HG03280 (cell line): ENCODE measurements around the gene KIF20B.
A peak's percentile ranks its signal among the peaks of the same experiment; 100 is the strongest.

Experiments
- ATAC-seq: cut with Tn5 transposase; IDR thresholded peaks from one replicate; pipeline ENCODE4 v1.9.1; 2021; ENCODE audit warnings: mild to moderate bottlenecking, moderate library complexity; ENCODE audit not compliant: unreplicated experiment

The KIF20B gene, protein sequence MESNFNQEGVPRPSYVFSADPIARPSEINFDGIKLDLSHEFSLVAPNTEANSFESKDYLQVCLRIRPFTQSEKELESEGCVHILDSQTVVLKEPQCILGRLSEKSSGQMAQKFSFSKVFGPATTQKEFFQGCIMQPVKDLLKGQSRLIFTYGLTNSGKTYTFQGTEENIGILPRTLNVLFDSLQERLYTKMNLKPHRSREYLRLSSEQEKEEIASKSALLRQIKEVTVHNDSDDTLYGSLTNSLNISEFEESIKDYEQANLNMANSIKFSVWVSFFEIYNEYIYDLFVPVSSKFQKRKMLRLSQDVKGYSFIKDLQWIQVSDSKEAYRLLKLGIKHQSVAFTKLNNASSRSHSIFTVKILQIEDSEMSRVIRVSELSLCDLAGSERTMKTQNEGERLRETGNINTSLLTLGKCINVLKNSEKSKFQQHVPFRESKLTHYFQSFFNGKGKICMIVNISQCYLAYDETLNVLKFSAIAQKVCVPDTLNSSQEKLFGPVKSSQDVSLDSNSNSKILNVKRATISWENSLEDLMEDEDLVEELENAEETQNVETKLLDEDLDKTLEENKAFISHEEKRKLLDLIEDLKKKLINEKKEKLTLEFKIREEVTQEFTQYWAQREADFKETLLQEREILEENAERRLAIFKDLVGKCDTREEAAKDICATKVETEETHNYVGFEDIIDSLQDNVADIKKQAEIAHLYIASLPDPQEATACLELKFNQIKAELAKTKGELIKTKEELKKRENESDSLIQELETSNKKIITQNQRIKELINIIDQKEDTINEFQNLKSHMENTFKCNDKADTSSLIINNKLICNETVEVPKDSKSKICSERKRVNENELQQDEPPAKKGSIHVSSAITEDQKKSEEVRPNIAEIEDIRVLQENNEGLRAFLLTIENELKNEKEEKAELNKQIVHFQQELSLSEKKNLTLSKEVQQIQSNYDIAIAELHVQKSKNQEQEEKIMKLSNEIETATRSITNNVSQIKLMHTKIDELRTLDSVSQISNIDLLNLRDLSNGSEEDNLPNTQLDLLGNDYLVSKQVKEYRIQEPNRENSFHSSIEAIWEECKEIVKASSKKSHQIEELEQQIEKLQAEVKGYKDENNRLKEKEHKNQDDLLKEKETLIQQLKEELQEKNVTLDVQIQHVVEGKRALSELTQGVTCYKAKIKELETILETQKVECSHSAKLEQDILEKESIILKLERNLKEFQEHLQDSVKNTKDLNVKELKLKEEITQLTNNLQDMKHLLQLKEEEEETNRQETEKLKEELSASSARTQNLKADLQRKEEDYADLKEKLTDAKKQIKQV (N-terminal part only)

GRCh38 chr10:89701242-89702120 lies at the start of gene KIF20B:
TSS of gene KIF20B (plus strand) at chr10:89701590. CDS start at chr10:89705295, 3,705 bp downstream.
- ATAC-seq: peak; percentile 97

- peak; percentile 47 for ATAC-seq
Measured at GRCh38 chr10:89651916-89652573, 49.3 kb upstream of the KIF20B start.

GRCh38 chr10:89652806-89653370 lies 48.5 kb upstream of the KIF20B start:
- no peak for ATAC-seq

DNA sequence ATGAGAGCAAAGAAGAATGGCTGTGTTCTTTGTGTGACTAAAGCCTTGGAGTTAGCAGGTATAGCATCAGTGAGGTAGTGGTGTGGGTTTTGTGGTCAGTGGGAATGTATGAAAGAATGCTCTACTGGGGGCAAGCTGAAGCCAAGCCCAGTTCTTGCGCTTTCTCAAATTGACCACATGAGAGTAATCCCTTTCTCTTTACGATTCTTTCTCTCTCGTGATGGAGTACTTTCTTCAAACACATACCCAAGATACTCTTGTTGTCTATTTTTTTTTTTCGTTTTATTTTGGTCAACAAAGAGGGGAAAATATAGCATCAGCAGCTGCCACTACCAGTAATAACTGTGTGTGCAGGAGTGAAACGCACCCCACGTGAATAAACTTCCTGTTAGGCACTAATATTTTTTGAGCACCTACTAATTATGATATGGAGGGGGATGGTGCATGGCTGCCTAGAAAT lies 48.0 kb upstream of the KIF20B start:
- ATAC-seq: peak; percentile 51

DNA sequence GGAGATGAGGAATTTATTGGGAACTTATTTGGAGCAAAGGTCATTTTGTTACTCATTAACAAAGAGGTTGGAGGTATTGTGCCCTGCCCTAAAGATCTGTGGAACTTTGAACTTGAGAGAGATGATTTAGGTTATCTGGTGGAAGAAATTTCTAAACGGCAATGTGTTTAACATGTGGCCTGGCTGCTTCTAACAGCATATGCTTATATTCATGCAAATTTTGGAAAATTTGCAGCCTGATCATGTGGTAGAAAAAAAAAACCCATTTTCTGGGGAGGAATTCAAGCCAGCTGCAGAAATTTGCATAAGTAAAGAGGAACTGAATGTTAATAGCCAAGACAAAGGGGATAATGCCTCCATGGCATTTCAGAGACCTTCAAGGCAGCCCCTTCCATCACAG lies 45.7 kb upstream of the KIF20B start:
- ATAC-seq: no peak

DNA sequence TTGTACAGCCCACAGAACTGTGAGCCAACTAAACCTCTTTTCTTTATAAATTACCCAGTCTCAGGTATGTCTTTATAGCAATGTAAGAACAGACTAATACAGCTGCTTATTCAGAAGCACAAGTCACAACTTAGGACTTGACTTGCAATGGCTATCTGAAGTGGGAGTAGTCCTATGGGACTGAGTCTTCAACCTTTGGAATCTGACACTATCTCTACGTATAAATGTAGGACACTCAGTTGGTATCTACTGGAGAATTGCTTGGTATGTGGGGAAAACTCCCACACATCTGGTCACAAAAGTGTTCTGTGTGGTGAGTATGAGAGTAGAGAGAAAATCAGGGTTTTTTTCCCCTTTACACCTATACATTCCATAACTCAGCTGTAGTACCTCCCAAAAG lies 44.1 kb upstream of the KIF20B start:
- no peak for ATAC-seq

DNA sequence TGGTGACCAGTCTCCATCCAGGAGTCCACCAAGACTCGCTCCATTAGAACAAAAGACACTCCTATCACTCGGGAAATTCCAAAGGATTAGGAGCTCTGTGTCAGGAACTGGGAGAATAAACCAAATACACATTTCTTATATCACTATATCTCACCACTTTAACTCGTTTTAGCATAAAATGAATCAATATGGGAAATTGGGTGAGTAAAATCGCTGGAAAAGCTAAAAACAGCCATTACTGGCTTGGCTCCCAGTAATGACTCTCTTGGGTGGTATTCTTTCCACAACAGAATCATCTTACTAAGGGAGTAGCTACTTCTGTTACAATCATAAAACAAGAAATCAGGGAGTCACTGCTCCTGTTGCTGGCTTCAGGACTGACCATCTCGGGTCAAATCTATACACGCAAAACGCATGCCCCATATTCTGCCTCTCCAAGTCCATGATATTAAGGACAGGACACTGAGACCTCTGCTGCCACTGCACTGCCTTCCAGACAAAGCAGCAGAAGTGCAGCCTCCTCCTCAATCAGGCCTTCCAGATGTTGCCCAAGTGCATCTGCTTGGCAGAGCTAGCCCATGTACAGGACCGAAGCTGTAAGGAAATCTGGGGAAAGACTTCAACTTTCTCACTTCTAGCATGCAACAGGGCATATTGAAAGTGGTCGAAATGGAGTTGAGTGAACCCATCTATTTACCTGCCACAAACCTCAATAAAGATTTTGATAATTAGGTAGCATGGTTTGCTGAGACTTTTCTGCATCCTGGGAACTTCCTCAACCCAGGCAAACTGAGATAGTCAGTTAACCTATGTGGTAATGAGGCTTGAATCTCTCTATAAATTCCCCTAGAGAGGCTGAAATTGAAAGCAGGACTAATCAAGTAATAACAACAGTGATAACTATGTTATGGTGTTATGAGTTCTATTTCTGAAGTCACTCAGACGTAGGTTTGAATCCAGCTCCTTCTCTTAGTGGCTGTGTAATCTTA lies 42.0 kb upstream of the KIF20B start:
- no peak for ATAC-seq

GRCh38 chr10:89662596-89662995 lies 38.8 kb upstream of the KIF20B start:
- ATAC-seq: no peak

DNA sequence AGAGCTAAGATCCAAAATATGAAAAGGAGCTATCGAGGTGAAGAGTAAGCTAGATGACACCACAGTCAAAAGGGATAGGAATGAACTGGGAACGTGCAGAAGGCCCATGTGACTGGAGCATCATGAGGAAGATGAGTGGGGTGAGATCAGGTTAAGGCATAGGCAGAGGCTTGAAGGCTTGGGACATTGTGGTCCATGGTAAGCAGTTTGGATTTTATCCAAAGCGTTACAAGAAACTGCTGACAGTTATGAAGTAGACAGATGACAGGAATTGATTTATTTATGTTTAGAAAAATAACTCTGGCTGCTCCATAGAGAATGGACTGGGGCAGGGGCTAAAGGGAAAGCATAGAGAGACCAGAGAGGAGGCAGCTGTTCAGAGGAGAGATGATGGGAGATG lies 38.2 kb upstream of the KIF20B start:
- no peak for ATAC-seq

DNA sequence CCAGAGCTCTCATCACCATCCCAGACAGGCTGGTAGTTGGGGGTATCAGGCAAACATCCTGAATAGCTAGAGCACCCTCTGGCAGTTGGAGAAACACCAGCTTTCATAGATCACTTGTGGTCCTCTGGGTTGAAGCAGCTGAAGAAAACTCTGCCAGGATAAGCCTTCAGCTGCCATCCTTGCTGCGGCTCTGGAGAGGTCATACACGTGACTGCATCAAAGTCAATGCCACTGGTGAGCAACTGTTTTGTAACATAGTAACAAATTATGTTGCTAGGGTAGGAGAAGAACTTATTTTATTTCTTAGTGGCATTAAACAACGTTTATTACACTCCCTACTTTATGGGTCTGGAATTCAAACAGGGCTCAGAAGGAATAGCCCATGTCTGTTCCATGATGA lies 37.2 kb upstream of the KIF20B start:
- ATAC-seq: no peak

DNA sequence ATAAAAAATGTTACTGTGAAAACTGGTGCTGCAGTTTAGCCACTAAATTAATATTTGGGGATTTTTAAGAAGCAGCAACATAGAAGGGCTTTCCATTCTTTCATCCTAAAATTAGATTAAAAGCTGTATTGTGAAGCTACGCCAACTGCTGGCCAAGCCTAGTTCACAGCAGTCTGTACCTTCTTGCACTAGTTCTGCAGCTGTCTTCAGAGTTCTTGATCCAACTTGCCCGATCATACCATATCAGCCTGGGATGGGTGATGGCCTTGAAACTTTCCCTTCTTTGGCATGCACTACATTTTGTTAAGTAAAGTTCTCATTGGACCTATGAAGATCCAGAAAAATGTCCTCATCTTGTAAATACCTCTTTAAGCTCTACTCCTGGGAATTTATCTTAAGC lies 36.1 kb upstream of the KIF20B start:
- no peak for ATAC-seq

- no peak for ATAC-seq
Measured at GRCh38 chr10:89666138-89666537, 35.3 kb upstream of the KIF20B start.

GRCh38 chr10:89668386-89669071 lies 32.9 kb upstream of the KIF20B start:
- no peak for ATAC-seq

DNA sequence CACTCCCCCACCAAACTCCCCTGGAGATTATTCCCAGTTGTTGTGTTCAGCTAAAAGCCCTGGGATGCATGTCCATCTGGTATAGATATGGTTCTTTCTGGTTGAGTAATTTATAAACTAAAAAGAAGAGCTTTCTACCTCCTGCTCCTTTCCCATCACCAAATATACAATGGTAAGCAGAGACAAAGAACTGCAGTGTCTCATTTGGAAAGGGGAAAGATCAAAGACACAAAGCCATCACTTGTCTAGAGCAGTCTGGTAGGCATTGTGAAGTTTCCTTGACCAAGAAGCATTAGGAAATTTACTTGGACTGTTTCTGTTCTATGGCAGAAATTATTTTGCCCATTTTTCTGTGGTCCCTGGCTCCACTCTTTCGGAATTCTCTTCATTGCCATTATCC lies 31.4 kb upstream of the KIF20B start:
- no peak for ATAC-seq

DNA sequence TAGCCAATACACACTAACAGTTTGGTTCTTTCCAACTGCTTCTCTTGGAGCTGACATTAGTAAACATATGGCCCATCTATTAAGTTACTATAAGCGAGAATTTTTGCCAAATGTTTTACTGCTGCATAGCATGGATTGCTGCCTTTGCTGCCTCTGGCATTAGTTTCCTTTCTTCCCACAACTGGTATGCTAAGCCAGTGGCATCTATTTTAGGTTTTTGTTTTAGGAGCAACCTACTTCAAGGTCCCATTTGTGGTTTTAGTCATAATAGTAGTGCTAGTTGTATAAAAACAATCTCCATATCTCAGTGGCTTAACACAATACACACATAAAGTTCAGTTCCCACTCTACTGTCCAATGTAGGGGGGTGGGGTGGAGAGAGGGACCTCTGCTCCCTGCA lies 30.5 kb upstream of the KIF20B start:
- ATAC-seq: no peak

DNA sequence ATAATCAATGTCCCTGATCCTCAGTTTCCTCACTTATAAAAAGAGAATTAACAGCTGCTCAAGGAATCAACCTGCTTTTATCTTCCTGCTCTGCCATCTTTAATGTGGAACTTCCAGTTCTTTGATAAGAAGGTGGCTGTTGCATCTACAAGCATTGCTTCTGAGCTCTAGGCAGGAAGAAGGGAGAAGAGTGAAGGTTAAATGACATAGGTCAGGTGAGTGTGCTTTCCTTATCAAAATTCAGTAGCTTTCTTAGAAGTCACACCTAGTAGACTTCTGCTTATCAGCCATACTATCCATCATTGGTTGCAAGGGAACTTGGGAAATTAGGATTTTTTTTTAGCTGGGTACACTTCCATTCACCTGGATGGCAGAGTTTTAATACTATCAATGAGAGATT lies 24.0 kb upstream of the KIF20B start:
- ATAC-seq: no peak

GRCh38 chr10:89679986-89680385 lies 21.4 kb upstream of the KIF20B start:
- ATAC-seq: no peak
